IPS-18c (cell line): ENCODE results near the gene ZNF281.
"Not testable (repeated sequence)": the region's sequence is repeated elsewhere in the genome, so short reads cannot be mapped to it uniquely, and the experiment has no call there.

ENCODE experiments used
- H3K4me3 ChIP-seq: 2 replicates; pipeline ENCODE4 v1.7.0; 2013; ENCODE audit warnings: low read depth, mild to moderate bottlenecking, low read length, moderate library complexity; ENCODE audit not compliant: insufficient read depth
- H3K9me3 ChIP-seq: one replicate; pipeline ENCODE4 v1.6.1; 2013; ENCODE audit warnings: mild to moderate bottlenecking, low read length, moderate library complexity; ENCODE audit not compliant: control insufficient read depth, insufficient read depth

Gene ZNF281

GRCh38 chr1:200374569-200375295 is 35.1 kb downstream of the ZNF281 start:
- no peaks in the 10 kb centered on the region for H3K9me3 ChIP-seq
- no peak overlapping the region for H3K4me3 ChIP-seq

- Histone ChIP-seq H3K9me3 (no peaks in the 10 kb centered on the region), H3K4me3 (peak overlapping the region; percentile 9; the same call in 1 of the 2 replicates)
Observed at GRCh38 chr1:200373811-200374231, 36.0 kb downstream of the ZNF281 start.

- H3K9me3 ChIP-seq = peaks cover 4% of the 10 kb centered on the region
- H3K4me3 ChIP-seq = no peak overlapping the region
Observed at GRCh38 chr1:200372885-200373181, 37.0 kb downstream of the ZNF281 start.

DNA sequence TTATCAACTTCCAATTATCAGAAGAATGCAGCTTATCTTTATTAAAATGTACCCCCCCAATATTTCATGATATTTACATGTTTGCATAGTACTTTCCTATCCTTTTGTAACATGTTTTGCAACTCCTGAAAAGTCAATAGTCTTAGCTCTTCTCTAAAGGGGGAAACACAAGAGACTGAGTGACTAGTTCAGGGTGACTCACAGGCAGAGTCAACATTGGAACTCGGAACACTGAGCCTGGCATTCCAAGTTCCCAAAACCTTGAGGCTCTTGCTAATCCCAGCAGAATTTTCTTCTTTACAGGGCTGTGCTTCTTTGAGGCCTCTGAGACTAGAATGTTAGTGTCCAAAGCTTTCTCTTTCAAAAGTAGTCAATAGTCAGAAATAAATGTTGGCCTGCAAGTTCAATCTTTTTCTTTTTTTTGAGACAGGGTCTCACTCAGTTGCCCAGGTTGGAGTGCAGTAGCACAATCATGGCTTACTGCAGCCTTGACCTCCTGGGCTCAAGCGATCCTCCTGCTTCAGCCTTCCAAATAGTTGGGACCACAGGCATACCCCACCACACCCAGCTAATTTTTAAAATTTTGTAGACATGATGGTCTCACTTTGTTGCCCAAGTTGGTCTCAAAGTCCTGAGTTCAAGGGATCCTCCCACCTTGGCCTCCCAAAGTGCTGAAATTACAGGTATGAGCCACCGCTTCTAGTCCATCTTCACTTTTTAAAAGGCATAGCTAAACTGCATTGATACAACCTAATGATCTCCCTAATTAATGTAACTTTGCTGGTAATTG is 37.5 kb downstream of the ZNF281 start:
- Histone ChIP-seq H3K9me3 (peaks cover 4% of the 10 kb centered on the region), H3K4me3 (no peak overlapping the region)

DNA sequence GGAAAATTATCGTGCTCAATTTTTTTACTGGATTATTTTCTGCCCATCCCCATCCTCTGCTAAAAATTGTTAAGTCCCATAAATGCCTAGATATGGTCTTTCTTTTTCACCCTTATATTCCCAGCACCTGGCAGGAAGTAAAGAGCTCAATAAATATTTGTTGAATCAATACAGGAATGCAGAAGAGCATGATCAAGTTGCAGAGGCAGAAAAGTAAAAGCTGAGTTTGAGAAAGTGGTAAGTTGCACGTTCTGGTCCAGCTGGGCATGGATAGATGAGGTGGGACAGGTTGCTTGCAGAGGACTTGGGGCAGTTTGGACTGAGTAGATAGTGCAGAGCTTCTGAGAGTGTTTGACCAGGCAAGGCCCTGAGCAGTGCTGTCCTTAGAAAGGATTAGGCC is 40.1 kb downstream of the ZNF281 start:
- Histone ChIP-seq H3K4me3 (no peak overlapping the region; the same call in 1 of the 2 replicates), H3K9me3 (peaks cover 4% of the 10 kb centered on the region)

DNA sequence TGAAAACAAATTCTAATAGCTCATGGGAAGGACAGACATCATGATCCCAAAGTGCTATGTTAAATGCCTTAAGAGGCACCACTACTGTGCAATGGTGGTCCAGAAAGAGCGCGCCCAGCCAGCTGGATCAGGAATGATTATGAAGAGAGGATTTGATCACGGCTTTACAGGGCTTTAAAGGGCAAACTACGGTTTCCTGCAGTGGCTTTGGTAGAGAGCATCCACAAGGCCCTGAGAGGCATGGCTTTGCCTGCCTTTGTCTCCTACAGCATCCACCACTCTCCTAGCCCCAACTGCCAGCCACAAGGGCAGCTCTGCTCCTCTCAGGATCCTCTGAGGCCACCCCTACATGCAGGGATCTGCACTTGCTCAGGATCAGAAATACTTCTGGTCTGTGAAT is 40.7 kb downstream of the ZNF281 start:
- Histone ChIP-seq H3K9me3 (peaks cover 4% of the 10 kb centered on the region), H3K4me3 (no peak overlapping the region)

GRCh38 chr1:200368556-200368955 is 41.3 kb downstream of the ZNF281 start:
- Histone ChIP-seq H3K4me3 (no peak overlapping the region), H3K9me3 (peaks cover 4% of the 10 kb centered on the region)

- Histone ChIP-seq H3K4me3 (no peak overlapping the region), H3K9me3 (peaks cover 4% of the 10 kb centered on the region)
Observed at GRCh38 chr1:200367841-200368534, 41.8 kb downstream of the ZNF281 start.

DNA sequence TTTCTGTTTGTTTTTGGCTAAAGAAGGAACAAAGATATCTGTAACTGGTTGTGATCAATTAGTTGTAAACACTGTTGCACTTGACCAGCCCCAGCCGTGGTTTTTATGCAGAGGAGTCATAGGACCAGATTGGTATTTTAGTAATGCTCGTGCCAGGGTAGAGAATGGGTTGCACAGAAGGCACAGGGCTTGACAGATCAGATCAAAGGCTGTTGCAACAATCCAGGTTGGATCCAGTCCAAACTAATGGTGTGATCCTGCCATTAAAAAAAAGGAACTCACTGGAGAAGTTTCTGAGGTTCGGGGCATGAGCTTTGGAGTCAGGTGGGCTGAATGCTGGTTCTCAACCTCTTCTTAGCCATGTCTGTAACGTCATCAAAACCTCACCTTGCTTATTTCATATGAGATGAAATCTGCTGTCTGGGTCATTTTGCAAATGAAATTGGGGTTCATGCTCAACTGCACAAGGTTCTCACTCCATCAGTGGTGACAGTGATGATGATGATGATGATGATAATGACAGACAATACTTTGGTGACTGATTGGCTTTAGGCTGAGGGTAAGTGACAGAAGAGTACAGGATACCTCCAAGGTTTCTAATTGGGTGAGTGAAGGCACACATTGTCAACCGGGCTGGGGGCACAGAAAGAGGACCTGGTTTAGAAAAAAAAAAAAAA is 43.1 kb downstream of the ZNF281 start:
- Histone ChIP-seq H3K9me3 (peaks cover 4% of the 10 kb centered on the region), H3K4me3 (no peak overlapping the region)

- no peak overlapping the region for H3K4me3 ChIP-seq
- peaks cover 4% of the 10 kb centered on the region for H3K9me3 ChIP-seq
Observed at GRCh38 chr1:200365897-200366426, 43.9 kb downstream of the ZNF281 start.

GRCh38 chr1:200364831-200365230 is 45.0 kb downstream of the ZNF281 start:
- H3K4me3 ChIP-seq = no peak overlapping the region
- H3K9me3 ChIP-seq = peaks cover 4% of the 10 kb centered on the region

GRCh38 chr1:200364091-200364759 is 45.6 kb downstream of the ZNF281 start:
- H3K9me3 ChIP-seq = peaks cover 4% of the 10 kb centered on the region
- no peak overlapping the region for H3K4me3 ChIP-seq

DNA sequence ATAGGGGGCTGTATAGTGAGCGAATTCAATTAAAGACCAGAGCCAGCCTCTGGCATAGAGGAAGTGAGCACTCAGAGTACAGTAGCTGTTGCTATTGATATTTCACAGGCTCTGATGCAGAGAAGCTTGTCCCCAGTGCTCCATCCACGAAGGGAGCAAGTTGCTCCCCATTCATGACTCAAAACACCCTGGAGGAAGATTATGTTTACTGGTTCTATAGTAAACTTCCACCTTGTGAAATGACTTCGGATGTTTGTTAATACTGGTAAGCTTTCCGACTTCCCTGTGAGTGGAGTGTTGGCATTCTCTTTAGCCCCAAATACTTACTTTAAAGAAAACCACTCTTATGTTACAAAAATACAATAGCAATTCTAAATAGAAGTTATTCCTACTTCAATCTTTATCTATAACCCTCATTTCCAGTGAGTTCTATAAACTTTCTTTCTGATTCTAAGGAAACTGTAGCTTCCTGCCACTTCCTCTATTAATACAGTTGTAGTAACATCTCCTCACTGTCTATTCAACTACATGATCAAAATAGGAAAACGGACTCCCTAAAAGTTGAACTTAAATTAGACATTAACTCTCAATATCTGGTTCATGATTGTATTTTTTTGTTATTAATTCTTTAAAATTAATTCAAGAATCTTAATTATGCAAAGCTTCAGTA is 46.4 kb downstream of the ZNF281 start:
- no peak overlapping the region for H3K4me3 ChIP-seq

GRCh38 chr1:200362421-200362820 is 47.4 kb downstream of the ZNF281 start:
- H3K9me3 ChIP-seq = no peaks in the 10 kb centered on the region
- no peak overlapping the region for H3K4me3 ChIP-seq

More for the DNA sequence above, 46.4 kb downstream of the ZNF281 start:
- H3K9me3 ChIP-seq = peaks cover 2% of the 10 kb centered on the region

GRCh38 chr1:200359610-200360163 is 50.1 kb downstream of the ZNF281 start:
- no peak overlapping the region for H3K4me3 ChIP-seq

DNA sequence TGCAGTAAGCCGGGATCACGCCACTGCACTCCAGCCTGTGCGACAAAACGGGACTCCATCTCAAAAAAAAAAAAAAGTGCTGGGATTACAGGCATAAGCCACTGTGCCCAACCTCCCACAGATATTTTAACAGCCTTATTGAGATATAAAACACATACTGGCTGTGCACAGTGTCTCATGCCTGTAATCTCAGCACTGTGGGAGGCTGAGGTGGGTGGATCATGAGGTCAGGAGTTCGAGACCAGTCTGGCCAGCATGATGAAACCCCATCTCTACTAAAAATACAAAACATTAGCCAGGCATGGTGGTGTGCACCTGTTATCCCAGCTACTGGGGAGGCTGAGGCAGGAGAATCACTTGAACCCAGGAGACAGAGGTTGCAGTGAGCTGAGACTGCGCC is 51.9 kb downstream of the ZNF281 start:
- not testable (repeated sequence) for H3K4me3 ChIP-seq, H3K9me3 ChIP-seq

More at GRCh38 chr1:200359610-200360163, 50.1 kb downstream of the ZNF281 start:
- no peaks in the 10 kb centered on the region for H3K9me3 ChIP-seq
